ENCODE data around the gene TUFT1.

The TUFT1 gene

DNA sequence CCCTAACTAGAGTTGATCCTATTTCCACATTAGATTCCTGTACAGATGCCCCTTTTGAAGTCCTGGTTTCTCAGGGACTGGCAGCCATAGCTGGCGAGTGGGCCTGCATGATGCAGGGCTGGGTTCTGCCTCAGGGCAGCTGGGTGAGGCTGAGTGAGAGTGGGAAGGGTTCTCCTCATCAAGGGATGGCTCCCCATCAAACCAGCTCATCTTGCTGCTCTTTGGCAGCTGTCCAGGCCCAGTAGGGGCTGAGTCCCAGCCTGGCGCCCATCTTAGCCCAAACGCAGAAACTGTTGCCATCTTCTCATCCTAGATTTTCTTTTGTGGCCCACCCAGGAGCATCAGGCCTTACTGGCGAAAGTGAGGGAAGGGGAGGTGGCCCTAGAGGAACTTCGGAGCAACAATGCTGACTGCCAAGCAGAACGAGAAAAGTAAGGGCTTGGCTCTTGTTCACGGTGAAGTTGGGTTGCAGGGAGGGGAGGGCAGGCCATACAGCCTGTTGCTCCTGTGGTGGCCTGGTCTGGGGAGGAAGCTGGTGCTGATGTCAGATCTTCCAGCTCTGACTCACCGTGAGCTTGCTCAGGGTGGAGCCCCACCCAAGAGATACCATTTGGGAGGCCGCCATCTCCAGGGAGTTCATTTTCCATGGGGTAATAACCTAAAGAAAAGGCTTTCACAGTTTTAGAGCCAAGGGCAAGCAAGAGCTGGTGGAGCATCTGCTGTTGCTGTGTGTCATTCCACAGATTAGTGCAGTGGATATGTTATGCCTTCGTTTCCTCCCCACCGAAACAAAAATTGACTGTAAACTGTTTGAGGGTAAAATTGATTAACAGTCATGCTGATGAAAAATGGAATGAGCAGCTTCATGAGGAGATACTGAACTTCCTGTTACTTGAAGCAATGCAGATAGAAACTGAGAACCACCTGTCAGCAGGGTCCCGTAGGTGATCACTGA, 34.7 kb downstream of the TUFT1 start:
- no peaks in the 10 kb centered on the region for H3K27me3 ChIP-seq (replicated peaks)
- in situ Hi-C loops (cut with HindIII; ENCODE audit: low pct_ligation_motif_present, low sequenced_read_pairs) = no loop called here
- no peak overlapping the region for H3K27ac ChIP-seq
- DNase-seq = peak; percentile 65
- no peak overlapping the region for H3K4me3 ChIP-seq (ENCODE audit: low read depth, low read length)
- no peaks in the 10 kb centered on the region for H3K36me3 ChIP-seq (replicated peaks)
- TF ChIP-seq, protein P1, sequence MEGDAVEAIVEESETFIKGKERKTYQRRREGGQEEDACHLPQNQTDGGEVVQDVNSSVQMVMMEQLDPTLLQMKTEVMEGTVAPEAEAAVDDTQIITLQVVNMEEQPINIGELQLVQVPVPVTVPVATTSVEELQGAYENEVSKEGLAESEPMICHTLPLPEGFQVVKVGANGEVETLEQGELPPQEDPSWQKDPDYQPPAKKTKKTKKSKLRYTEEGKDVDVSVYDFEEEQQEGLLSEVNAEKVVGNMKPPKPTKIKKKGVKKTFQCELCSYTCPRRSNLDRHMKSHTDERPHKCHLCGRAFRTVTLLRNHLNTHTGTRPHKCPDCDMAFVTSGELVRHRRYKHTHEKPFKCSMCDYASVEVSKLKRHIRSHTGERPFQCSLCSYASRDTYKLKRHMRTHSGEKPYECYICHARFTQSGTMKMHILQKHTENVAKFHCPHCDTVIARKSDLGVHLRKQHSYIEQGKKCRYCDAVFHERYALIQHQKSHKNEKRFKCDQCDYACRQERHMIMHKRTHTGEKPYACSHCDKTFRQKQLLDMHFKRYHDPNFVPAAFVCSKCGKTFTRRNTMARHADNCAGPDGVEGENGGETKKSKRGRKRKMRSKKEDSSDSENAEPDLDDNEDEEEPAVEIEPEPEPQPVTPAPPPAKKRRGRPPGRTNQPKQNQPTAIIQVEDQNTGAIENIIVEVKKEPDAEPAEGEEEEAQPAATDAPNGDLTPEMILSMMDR (IDR thresholded peaks at IDR 0.05; ENCODE audit: low read depth, low read length, missing control alignments) = no peak

DNA sequence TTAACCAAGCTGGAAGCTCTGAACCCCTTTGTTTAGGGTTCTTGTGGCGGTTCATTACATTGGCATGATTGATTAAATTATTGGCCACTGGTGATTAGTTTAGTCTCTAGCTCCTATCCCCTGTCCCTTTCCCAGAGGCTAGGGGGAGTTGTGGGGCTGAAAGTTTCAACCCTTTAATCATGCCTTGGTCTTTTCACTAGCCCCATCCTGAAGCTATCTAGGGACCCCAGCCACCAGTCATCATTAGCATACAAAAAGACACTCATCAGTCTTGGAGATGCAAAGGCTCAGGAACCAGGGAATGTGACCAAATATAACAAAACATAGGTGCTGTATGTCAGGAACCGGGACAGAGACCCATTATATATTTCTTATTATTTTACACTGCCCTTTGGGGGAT, 37.1 kb downstream of the TUFT1 start:
- no peak overlapping the region for H3K27ac ChIP-seq
- H3K4me3 ChIP-seq (ENCODE audit: low read depth, low read length) = no peak overlapping the region
- no peak for DNase-seq
- no peaks in the 10 kb centered on the region for H3K36me3 ChIP-seq (replicated peaks)
- TF ChIP-seq, protein P1 (IDR thresholded peaks at IDR 0.05; ENCODE audit: low read depth, low read length, missing control alignments) = no peak
- in situ Hi-C loops (cut with HindIII; ENCODE audit: low pct_ligation_motif_present, low sequenced_read_pairs) = no loop called here
- no peaks in the 10 kb centered on the region for H3K27me3 ChIP-seq (replicated peaks)

DNA sequence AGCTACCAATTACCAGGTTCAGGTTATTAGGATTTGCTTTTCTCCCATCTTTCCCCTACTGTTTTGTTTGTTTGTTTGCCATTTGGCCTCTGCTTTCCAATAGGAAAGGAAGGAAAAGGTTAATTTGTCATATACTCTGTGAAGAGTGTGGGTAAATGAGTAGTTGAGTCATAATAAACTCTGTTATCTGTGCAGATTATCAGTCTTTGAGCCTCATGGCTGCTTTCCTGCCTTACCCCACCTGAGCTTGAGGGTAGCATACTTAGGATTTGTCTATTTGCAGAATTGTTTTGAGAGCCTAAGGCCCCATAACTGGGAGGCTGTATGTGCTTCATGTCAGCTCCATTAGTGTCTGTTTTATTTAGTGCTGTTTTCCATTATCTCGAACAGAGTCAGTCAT, 38.8 kb downstream of the TUFT1 start:
- Histone ChIP-seq H3K27me3 (replicated peaks) (no peaks in the 10 kb centered on the region), H3K4me3 (ENCODE audit: low read depth, low read length) (no peak overlapping the region), H3K27ac (no peak overlapping the region), H3K36me3 (replicated peaks) (no peaks in the 10 kb centered on the region)
- in situ Hi-C loops (cut with HindIII; ENCODE audit: low pct_ligation_motif_present, low sequenced_read_pairs) = no loop called here
- DNase-seq = no peak
- TF ChIP-seq, protein P1 (IDR thresholded peaks at IDR 0.05; ENCODE audit: low read depth, low read length, missing control alignments) = no peak

DNA sequence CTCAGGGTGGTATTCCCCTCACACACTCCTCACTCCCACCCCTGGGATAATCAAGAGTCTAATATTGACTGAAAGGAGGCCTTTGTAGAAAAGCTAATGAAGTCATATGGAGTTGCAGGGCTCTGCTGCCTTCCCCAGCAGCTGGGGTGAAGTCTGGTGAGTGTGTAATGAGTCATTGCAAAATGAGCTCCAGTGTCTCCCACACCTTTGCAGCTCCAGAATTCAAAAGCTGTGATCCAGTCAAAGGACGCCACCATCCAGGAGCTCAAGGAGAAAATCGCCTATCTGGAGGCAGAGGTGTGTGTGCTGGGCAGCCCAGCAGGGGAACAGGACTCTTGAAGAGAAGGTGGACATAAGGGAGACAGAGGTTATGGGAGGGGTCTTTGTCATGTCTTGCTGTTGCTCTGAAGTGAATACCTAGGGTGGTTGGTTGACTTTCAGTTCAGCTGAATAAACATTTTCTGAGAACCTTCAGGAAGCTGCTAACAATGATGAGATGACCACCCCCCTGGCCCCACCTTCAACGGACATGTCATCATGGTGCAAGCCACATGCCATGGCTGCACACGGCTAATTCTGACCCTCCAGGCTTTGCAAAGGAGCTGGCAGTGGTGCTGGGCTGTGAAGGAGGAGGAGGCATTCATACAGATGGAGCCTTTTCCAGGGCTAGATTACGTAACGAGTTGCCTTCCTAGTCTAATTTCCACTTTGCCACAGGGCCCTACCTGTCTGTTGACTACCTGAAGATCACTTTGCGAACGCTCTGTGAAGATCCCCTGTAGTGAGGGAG, 39.5 kb downstream of the TUFT1 start:
- H3K27me3 ChIP-seq (replicated peaks) = no peaks in the 10 kb centered on the region
- in situ Hi-C loops (cut with HindIII; ENCODE audit: low pct_ligation_motif_present, low sequenced_read_pairs) = no loop called here
- DNase-seq = peak; percentile 28
- H3K27ac ChIP-seq = no peak overlapping the region
- H3K36me3 ChIP-seq (replicated peaks) = no peaks in the 10 kb centered on the region
- TF ChIP-seq, protein P1 (IDR thresholded peaks at IDR 0.05; ENCODE audit: low read depth, low read length, missing control alignments) = no peak
- no peak overlapping the region for H3K4me3 ChIP-seq (ENCODE audit: low read depth, low read length)

DNA sequence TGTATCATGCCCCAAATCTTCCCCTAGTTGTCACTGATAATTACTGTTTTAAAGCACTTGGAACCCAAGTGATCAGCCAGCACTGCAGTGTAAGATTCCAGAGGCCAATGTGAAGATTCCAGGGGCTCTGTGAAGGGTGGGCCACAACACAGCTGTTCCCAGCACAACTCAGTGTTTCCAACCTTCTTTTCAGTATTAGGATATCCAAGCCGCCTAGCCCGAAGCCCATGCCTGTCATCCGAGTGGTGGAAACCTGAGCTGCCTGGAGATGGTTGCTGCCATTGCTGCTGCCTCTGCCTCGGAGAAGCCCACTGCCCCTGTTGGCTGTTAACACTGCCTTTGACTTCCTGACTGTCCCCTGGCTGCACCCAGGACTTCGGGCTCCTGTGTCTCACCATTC, 41.3 kb downstream of the TUFT1 start:
- in situ Hi-C loops (cut with HindIII; ENCODE audit: low pct_ligation_motif_present, low sequenced_read_pairs) = no loop called here
- TF ChIP-seq, protein P1 (IDR thresholded peaks at IDR 0.05; ENCODE audit: low read depth, low read length, missing control alignments) = no peak

More for the DNA sequence above, 41.3 kb downstream of the TUFT1 start:
- DNase-seq = no peak
- Histone ChIP-seq H3K36me3 (replicated peaks) (no peaks in the 10 kb centered on the region), H3K27ac (no peak overlapping the region), H3K4me3 (ENCODE audit: low read depth, low read length) (no peak overlapping the region), H3K27me3 (replicated peaks) (no peaks in the 10 kb centered on the region)
